Brain pericyte (primary cell): ENCODE results near the gene ADCY6.

Experiments
- DNase-seq: peaks from one replicate; pipeline ENCODE4 v3.0.0-alpha.2; 2012; ENCODE audit warnings: low read depth, low spot score

ADCY6 gene

GRCh38 chr12:48815126-48816110 lies 26.5 kb upstream of the ADCY6 start:
- peak; percentile 63 for DNase-seq

DNA sequence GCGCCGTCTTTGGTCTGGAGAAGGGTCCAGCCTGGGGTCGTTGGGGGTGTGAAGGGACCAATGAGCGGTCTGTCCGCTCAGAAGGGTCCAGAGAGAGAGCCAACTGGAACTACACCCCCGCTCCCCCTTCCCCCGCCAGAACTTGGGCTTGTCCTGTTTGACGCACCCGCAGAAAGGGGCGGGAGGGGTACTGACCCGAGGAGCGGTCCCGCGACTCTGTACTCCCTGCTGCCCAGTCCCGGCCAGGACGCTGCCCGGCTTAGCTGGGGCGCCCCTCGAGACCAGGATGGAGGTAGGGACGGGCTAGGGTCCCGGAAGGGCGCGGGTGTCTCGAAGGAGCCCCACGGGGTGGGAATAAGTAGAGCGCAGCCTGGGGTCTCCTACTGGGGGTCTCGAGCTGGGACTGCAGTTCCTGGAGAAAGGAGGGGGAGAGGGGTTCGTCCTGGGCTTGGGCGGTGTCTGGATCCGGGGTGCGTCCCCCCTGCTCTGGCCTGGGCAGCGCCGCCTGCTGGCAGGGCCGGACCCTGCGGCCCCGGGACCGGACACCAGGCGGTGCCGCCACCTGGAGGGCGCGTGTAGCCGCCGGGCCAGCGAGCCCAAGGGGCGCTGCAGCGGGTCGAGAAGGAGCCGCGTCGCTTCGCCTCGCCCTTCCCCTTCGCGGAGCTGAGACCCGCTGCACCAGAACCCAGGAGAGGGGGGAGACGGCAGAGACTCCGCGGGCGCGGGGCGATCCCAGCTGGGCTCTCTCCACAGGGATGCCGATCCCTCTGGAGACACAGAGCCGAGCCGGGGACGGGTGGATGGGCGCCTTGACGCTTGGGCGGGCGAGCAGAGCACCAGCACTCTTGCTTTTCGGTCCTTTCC lies 25.6 kb upstream of the ADCY6 start:
- no peak for DNase-seq

DNA sequence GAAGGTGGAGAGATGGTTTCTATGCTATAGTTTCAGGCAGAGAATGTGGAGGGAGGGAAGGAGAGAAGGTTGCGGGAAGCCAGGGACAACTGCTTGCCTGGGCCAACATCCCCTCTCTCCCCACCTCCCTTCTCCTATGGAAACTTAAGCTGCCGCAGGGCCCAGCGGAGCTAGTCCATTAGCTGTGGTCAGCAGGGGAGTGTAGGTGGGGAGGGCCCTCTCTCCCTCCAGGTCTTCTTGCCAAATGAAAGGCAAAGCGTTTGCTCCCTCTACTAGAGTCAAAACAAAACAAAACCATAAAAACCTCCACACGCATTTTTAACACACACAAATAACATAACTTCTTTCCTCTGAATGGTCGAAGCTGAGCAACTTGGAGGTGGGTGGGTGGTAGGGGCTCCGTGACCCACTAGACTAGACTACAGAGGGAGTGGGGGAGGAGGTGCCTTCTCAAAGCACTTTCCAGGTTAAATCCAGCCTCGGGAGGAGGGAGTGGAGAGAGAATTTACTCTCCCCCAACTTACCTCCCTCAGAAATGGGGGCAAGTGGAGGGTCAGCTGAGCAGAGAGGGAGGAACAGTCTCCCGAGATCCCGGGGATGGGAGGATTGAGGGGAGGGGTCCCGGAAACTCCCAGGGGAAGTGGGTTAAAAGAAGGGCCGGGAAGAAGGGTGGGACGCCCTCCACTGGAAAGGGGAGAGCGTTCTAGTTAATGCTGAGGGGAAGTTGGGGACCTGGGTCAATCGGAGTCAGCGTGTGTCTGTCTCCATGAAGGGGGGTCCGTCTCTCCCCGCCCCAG lies 24.8 kb upstream of the ADCY6 start:
- DNase-seq: no peak

DNA sequence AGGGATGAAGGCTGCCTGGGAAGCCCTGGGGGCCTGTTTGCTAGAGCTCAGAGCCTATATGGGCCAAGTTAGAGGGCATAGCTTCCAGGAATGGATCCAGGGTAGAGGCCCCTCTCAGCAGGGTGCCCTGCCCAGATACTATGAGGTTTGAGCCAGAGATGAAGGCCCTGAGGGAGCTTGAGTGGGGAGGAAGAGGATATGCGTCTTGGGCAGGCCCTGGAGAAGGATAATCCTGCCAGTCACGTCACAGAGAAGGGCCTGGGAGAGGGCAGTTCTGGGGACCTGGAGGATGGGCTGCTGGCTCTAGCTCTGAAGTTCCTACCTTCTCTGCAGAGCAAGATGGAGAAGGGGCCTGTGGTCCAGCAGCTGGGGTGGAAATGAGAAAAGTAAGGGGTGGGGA lies 23.5 kb upstream of the ADCY6 start:
- no peak for DNase-seq

- DNase-seq: no peak
Observed at GRCh38 chr12:48811437-48812090, 22.7 kb upstream of the ADCY6 start.

DNA sequence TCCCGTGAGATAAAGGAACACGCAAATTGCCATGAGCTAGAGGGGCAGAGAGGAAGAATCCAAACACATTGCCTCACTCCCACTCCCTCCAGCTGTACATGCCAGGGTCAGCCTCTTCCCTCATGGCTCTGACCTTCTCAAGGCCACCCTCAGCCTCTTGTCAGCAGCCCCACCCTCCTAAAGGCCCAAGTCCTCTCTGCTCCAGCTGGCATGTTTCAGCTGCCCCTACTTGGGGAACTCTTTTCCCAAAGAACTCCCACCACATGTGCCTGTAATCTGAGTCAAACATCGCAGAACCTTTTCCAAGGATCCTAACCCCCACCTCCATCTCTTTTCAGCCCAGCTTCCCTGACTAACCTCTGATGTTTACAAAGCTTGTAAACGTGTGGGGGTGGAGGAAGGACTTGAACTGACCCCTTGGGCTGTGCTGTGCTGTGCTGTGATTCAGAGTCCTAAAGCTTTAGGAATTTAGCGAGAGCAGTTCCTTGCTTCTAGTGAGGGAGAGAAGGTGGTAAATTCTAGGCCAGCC lies 22.1 kb upstream of the ADCY6 start:
- DNase-seq: no peak

DNA sequence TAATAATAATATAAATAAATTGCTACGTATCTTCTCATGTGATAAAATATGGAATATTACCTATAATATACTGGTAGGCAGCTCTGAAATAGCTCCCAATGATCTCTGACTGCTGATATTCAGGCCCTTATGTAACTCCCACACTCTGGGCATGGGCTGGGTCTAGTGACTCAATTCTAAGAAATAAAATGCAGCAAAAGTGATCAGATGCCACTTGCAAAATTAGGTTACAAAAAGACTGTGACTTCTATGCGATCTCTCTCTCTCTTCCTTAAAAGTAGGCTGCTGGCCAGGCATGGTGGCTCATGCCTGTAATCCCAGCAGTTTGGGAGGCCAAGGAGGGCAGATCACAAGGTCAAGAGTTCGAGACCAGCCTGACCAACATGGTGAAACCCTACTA lies 19.1 kb upstream of the ADCY6 start:
- DNase-seq: no peak

GRCh38 chr12:48803675-48804074 lies 14.8 kb upstream of the ADCY6 start:
- no peak for DNase-seq

DNA sequence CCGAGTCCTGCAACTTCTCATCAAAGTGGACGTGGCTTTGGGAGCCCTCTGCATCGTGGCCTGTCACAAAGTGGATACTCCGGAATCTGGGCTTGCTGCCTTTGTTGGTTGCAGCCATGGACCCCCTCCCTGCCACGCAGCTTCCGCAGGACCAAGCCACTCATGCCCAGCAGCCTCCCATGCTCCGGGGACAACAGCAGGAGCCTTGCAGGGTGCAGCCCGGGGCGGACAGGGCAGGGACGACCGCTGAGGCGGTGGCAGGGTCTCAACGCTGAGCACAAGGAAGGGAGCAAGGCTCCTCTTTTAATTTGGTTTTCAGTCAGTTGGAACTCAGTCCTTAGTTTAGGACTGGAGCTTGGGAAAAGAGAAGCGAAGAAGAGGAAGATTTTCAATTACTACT lies 12.1 kb upstream of the ADCY6 start:
- DNase-seq: no peak

GRCh38 chr12:48800457-48800856 lies 11.6 kb upstream of the ADCY6 start:
- no peak for DNase-seq

- no peak for DNase-seq
Observed at GRCh38 chr12:48796976-48797375, 8.1 kb upstream of the ADCY6 start.

GRCh38 chr12:48795550-48796455 lies 6.9 kb upstream of the ADCY6 start:
- no peak for DNase-seq

GRCh38 chr12:48794870-48795269 lies 6.0 kb upstream of the ADCY6 start:
- DNase-seq: no peak

DNA sequence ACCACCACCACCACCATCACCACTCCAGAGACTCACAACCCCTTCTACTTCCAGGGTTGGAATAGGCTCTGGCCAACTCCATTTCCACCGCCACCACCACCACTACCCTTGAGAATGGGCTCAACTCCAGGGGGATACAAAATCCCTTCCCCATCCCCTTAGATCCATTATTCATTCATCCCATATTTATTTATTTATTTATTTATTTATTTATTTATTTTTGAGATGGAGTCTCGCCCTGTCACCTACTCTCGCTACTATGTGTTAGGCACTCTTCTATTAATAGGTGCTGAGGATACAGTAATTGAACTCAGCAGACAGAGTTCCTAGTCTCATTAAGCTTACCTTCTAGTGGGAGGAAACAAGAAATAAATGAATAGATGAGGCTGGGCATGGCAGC lies 4.8 kb upstream of the ADCY6 start:
- DNase-seq: no peak

- DNase-seq: no peak
Observed at GRCh38 chr12:48789858-48790326, 1.0 kb upstream of the ADCY6 start.

GRCh38 chr12:48788524-48788853 lies 400 bp downstream of the ADCY6 start:
- DNase-seq: no peak

DNA sequence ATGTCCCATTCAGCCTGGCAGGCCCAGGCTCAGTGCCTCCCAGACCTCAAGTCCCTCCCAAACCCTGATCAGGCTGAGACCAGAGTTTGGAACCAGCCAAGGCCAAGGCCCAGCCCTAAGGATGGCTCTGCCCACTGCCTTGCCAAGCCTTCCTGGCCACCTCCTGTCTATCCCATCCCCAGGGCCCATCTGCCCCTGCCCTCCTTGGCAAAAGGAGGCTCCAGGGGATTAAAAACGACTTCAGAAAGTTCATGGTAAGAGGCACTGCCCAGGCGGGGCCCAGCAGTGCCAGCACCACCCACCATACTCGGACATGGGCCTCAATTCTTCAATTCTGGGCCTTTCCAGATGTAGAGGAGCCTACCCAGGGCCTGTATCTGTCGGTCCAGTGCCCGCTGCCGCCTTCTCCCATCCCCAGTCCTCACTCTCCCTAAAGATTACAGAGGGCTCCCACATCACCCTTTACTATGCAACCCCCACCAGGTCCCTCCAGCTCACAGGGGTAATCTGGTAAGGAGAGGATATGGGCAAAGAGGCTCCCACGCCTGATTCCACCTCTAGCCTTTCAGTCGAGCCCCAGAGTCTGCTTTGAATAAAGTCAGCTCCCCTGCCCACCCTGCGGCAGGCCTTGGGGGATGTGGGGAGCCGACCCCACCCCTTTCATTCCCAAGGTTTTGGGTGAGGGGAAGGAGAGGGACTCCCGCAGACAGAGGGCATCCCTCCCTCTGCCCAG lies 932 bp downstream of the ADCY6 start:
- no peak for DNase-seq

DNA sequence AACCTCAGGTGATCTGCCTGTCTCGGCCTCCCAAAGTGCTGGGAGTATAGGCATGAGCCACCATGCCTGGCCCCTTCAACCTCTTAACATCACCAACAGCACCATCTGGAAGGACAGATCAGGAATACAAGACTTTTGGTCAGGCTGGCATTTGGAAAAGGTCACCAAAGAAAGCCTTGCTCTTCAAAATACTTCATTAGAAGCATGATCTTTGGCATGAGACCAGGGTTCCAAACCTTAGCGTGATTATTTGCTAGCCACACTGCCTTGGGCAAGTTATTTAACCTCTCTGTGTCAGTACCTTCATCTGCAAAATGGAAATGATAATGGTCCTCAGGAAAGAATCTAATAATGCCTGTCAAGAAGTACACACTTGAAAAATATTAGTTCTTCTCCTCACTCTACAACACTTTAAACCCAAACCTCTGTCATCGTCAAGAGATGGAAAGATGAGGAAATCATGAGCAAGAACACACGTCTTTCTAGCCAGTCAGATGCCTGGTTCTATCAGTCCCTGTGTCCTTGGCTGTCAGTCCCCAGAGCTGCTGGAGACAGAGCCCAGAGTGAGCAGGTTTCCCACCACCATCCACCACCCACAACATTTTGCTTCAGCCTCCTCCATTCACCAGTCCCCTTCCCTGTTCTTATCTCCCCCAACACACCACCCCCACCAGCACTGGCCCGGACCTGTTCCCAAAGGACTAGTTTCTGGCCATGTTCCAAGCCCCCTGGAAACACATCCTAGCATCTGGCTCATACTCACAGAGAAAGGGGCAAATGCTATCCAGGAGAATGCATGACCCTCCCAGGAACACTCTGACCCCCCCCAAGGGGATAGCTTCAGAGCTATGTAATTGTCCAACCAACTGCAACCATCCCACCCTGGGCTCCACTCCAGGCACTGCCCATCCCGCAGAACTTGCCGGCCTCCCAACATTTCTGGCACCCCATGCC lies 2.0 kb downstream of the ADCY6 start:
- no peak for DNase-seq
